SKM-1 (cell line): ENCODE data around the gene ZNF408.

Experiments
- DNase-seq: peaks from one replicate; lab custom pipeline; 2025; ENCODE audit not compliant: unreplicated experiment; lab: John Stamatoyannopoulos, UW

ZNF408 gene

DNA sequence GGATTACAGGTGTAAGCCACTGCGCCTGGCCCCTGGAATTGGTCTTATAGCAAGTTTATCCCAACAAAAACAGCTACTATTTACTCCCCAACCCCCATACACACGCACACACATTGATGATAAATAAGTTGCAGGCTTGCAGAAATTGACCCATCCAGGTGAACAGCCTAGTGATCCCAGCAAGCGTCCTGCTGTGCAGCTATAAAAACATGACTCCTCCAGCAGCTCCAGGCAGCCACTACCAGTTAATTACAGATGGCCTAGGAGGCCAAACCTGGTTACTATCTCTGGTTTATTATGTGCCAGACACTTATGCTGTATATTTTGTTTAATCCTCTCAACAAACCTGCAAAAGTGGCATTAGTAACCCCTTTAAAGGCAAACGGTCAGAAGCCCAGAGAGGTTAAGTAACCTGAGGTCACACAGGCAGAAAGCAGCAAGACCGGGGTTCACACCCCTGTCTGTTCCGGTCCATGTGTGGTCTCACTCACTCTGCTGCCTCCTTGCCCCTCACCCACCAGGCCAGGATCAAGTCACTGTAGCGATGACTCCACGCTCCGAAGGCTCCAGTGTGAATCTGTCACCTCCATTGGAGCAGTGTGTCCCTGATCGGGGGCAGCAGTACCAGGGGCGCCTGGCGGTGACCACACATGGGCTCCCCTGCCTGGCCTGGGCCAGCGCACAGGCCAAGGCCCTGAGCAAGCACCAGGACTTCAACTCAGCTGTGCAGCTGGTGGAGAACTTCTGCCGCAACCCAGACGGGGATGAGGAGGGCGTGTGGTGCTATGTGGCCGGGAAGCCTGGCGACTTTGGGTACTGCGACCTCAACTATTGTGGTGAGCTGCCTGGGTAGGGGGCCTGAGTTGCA is 24.7 kb downstream of the ZNF408 start:
- DNase-seq = no peak

DNA sequence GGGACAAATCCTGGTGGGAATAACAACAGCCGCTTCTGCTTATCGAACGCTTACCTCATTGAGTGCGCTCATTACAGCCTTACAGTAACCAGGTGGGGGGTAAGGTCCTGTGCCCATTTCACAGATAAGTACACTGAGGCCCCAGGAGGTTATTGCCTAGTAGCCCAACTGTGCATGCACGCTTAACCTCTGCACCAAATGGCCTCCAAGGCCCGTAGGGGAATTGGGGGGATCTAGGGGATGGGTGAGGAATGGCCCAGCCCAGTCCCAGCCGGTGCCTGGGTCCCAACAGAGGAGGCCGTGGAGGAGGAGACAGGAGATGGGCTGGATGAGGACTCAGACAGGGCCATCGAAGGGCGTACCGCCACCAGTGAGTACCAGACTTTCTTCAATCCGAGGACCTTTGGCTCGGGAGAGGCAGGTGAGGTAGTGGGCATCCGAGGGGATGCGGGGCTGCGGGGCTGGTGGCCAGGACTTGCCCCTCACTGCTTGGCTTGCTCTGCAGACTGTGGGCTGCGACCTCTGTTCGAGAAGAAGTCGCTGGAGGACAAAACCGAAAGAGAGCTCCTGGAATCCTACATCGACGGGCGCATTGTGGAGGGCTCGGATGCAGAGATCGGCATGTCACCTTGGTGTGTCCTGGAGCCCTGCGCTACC is 25.5 kb downstream of the ZNF408 start:
- no peak for DNase-seq

DNA sequence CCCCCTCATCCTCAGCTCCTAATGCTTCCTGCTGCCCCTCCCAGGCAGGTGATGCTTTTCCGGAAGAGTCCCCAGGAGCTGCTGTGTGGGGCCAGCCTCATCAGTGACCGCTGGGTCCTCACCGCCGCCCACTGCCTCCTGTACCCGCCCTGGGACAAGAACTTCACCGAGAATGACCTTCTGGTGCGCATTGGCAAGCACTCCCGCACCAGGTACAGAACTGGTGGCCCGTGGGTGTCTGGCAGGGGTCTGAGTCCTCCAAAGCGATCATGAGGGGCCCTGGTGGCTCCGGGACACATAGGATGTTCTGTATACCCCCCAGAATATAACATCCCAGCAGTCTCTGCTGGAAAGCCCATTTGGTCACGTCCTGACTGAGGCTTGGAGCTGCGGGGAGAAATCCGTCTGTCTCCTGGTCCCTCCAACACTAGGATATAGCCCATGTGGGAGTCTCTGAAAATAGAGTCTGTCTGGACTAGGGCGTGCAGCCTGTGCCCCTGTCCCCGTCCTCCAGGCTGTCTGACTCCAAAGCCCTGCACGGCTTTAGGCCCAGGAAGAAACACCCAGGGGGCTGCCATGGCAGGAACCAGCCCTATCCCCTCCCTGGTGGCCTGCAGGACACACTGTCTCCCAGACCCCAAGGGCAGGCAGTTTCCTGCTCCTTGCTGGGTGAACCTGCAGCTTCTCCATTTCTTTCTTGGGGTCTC is 27.3 kb downstream of the ZNF408 start:
- no peak for DNase-seq

DNA sequence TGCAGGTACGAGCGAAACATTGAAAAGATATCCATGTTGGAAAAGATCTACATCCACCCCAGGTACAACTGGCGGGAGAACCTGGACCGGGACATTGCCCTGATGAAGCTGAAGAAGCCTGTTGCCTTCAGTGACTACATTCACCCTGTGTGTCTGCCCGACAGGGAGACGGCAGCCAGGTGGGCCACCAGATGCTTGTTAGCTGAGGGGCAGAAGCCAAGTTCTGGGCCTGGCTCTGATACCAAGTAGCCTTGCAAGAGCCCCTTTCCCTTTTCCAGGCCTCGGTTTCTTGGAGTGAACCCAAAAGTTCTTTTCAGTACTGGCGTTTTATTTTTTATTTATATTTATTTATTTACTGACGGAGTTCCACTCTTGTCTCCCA is 27.8 kb downstream of the ZNF408 start:
- no peak for DNase-seq

DNA sequence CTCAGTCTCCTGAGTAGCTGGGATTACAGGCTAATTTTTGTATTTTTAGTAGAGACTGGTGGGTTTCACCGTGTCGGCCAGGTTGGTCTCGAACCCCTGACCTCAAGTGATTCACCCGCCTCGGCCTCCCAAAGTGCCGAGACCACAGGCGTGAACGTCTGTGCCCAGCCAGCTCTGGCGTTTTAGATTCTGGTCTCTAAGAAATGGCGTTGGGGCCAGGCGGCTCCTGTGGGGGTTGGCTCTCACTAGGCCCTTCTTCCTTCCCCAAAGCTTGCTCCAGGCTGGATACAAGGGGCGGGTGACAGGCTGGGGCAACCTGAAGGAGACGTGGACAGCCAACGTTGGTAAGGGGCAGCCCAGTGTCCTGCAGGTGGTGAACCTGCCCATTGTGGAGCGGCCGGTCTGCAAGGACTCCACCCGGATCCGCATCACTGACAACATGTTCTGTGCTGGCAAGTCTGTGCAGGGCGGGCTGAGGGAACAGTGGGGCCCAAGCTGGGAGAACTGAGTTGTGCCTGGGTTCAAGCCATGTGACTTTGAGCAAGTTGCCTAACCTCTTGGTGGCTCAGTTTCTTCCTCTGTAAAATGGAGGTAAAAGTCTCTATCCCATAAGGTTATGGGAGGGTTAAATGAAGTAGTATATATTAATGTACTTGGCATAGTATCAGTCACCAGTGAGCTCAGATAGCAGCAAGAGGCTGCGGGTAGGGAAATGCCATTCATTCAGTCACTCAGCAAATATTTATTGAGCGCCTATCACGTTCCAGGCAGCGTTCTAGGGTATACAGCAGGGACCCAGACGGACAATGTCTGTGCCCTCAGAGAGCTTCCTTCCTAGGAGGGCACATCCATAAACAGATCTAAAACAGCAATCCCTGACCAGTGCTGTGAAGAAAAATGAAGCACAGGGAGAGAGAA is 28.5 kb downstream of the ZNF408 start:
- no peak for DNase-seq

DNA sequence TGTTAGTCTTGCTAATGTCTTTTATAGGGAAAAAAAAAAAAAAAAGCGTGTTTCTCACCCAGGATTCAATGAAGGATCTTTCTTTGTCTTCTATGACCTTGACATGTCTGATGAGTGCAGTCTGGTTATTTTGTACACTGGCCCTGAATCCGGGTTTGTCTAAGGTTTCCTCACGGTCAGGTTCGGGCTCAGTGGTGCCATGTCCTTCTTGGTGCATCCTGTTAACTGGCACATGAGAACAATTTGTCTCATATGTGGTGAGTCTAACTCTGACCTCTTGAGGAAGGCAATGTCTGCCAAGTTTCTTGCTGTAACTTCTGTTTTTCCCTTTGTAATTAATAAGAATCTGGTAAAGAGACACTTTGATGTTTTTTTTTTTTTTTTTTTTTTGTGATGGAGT is 30.7 kb downstream of the ZNF408 start:
- no peak for DNase-seq

DNA sequence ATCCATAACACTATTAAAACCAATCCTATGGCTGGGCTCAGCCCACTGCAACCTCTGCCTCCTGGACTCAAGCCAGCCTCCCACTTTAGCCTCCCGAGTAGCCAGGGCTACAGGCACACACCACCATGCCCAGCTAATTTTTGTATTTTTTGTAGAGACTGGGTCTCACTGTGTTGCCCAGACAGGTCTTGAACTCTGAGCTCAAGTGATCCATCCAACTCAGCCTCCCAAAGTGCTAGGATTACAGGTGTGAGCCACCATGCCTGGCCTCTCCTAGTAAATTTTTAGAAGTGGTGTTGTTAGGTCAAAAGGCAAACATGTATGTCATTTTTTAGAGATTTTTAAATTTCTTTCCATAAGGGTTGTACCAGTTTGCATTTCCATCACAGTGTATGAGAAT is 32.4 kb downstream of the ZNF408 start:
- DNase-seq = no peak

DNA sequence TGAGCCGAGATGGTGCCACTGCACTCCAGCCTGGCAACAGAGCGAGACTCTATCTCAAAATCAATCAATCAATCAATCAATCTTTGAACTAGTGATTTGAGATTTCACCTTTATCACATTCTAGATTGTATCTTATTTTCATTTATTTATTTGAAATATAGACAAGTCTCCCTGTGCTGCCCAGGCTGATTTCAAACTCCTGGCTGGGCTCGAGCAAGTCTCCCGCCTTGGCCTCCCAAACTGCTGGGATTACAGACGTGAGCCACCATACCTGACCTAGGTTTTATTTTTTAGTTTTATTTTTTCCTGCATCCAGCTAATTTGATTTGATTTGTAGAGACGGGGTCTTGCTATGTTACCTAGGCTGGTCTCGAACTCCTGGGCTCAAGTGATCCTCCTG is 35.3 kb downstream of the ZNF408 start:
- no peak for DNase-seq

DNA sequence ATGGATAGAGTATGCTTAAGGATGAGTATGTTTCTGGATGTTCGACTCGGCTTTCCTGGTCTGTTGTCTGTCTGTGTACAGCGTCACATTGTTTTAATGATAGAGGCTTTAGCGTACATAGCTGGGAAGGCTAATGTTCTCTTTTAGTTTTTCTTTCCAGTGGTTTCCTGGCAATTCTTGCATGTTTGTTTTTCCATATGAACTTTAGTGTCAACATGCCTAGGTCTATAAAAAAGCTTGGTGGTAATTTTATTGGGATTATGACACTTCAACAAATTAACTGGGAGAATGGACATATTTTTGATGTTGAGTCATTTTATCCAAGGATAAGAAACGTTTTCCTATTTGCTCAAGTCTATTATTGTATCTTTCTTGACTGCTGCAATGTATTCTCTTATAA is 35.8 kb downstream of the ZNF408 start:
- no peak for DNase-seq

DNA sequence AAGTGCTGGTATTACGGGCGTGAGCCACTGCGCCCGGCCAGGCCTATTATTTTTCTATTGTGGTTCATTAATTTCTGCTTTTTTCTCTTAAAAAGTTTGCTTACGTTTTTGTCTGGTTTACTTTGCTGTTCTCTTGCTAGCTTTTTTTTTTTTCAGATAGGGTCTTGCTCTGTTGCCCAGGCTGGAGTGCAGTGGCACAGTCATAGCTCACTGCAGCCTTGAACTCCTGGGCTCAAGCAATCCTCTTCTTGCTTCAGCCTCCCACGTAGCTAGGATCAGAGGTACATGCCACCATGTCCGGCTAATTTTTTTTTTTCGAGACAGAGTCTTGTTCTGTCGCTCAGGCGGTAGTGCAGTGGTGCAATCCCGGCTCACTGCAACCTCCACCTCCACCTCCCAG is 36.9 kb downstream of the ZNF408 start:
- DNase-seq = no peak

DNA sequence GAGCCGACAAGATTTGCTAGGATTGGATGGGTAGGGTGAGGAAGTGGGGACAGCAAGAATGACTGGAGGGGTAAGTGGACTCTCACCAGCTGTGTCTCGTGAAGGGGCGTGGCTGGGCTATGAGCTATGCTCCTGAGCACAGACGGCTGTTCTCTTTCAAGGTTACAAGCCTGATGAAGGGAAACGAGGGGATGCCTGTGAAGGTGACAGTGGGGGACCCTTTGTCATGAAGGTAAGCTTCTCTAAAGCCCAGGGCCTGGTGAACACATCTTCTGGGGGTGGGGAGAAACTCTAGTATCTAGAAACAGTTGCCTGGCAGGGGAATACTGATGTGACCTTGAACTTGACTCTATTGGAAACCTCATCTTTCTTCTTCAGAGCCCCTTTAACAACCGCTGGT is 38.1 kb downstream of the ZNF408 start:
- DNase-seq = no peak

DNA sequence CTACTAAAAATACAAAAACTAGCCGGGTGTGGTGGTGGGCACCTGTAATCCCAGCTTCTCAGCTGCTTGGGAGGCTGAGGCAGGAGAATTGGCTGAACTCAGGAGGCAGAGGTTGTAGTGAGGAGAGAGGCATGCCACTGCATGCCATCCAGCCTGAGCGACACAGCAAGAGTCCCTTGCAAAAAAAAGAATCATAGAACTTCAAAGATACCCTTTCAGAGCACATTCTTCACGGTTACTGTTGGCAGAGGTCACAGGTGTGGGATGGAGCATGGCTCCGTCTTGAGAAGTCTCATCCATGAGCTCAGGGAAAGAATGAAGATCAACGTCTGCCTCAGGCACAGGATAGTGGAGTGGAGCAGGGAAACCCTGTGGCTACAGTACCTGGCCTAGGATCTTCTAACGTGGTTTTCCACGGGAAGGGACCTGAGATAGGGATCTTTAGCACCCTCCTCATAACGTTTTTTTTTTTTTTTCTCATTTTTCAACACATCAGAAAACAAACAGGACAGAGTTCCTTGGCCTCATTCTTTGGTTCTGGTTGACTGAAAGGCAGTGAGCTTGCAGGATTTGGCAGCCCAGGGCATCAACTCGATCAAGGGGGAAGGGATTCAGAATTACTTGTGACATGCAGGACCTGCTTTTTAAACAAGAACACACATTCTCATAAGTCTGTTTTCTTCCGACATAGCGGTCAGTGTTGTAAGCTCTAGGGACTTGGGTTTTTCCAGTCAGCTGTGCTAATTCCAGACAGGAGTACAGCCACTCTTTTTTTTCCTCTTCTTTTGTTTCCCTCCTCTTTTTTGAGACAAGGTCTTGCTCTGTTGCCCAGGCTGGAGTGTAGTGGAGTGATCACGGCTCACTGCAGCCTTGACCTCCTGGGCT is 41.0 kb downstream of the ZNF408 start:
- DNase-seq = no peak

DNA sequence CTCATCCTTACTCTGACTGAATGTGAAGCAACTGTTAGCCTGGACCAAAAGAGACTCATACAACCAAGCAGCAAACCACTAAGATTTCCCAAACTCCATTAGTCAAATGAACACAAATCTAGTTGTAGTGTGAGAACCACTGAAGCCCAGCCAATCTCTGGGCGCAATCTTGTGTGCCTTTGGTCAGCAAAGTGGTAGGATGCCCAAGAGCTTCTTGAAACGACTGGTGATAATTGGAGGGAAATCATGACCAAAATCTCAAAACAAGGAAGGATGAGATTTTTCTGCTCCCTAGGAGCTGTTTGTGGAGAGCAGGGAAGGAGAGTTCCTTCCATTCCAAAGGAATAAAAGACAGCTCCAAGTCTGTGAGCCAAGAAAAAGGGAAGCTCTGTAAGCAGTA is 42.2 kb downstream of the ZNF408 start:
- DNase-seq = no peak

DNA sequence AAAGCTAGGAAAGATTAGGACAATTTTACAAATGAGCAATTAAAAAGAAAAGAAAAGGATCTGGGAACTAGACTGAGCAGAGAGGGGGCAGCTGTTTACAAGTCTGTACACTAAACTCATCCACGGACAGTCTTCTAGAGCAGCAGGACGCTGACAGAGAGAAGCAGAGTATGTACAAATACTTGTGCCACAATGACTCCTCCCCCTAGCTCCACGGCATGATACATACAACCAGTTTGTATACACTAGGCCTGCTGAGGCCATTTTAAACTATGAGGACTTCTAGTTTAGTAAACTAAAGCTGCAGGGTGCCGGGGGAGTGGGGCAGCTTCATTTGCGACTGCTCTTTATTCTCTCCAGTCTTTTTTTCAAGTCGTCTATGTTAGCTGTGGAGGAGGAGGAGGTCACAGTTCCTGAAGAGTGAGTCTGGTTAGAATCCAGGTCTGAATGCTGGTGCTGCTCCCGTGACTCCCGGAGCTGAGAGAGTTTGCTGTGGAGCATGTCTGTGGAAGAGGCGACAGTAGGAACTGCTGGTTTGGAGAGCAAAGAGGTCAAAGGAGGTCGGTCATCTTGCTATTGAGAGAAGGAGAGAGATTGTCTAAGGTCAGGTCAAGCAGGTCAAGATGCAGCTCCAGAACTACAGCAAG is 43.0 kb downstream of the ZNF408 start:
- DNase-seq = no peak

DNA sequence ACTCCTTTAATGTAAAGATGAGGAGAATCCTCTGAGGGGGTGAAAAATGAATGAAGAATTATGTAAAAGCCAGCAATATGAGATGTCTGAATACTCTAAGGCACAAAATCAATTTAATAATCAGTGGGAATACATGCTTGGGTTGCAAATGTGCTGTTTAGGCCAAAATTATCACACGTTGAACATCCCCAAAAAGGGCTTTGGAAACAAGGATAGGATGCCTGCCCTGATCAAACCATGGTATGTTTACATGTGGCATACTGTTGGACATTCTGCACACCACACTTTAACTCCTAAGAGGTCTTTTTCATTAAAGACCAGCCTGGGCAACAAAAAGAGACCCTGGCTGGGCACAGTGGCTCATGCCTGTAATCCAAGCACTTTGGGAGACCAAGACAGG is 44.5 kb downstream of the ZNF408 start:
- no peak for DNase-seq

DNA sequence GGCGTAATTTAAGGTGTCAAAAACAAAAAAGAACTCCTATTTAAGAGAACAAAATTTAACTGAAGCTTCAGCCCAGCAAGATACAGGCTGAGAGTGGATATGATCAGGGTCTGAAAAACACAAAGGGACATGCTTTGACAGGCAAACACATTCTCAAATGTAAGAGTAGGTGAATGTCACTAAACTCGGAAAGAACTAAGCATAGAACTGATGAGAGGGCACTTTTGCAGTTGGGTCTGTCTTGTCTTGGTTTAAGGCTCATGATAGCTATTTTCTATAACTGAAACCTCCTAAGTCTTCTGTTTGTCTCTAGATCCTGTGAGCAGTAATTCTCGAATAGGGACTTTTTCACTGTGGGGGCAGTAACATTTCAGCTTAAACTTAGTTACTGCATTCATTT is 45.2 kb downstream of the ZNF408 start:
- no peak for DNase-seq

DNA sequence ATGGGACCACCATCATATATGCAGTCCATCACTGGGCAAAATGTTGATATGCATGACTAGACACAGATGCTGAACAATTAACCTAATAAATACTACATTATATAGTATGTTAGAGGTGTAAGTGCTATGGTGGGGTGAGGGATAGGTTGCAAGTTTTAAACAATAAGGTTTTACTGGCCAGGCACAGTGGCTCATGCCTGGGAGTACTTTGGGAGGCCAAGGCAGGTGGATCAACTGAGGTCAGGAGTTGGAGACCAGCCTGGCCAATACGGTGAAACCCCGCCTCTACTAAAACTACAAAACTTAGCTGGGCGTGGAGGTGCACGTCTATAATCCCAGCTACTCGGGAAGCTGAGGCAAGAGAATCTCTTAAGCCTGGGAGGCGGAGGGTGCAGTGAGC is 46.3 kb downstream of the ZNF408 start:
- no peak for DNase-seq
